ENCODE data around the gene GPC6. TPM values are rescaled to one million over a fixed set of nuclear protein-coding genes. Genes with fewer than 3 reads are reported as not detected.

GPC6 gene
- polyA plus RNA-seq, 1 of the 3 experiments (the other 2 are of a cell fraction): 6.7 TPM

- no peaks in the 10 kb centered on the region for H3K9me3 ChIP-seq
- no peak for TF ChIP-seq MAX (IDR thresholded peaks at IDR 0.05; ENCODE audit: low read depth)
- TF ChIP-seq, protein P1, sequence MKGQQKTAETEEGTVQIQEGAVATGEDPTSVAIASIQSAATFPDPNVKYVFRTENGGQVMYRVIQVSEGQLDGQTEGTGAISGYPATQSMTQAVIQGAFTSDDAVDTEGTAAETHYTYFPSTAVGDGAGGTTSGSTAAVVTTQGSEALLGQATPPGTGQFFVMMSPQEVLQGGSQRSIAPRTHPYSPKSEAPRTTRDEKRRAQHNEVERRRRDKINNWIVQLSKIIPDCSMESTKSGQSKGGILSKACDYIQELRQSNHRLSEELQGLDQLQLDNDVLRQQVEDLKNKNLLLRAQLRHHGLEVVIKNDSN (IDR thresholded peaks at IDR 0.05; ENCODE audit: borderline replicate concordance, low read depth): no peak
- TF ChIP-seq YY1 (IDR thresholded peaks at IDR 0.05; ENCODE audit: low read depth): no peak
- TF ChIP-seq TAF1 (IDR thresholded peaks at IDR 0.05; ENCODE audit: borderline replicate concordance, low read depth, low read length): no peak
- TF ChIP-seq, protein P2, sequence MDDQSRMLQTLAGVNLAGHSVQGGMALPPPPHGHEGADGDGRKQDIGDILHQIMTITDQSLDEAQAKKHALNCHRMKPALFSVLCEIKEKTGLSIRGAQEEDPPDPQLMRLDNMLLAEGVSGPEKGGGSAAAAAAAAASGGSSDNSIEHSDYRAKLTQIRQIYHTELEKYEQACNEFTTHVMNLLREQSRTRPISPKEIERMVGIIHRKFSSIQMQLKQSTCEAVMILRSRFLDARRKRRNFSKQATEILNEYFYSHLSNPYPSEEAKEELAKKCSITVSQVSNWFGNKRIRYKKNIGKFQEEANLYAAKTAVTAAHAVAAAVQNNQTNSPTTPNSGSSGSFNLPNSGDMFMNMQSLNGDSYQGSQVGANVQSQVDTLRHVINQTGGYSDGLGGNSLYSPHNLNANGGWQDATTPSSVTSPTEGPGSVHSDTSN (IDR thresholded peaks at IDR 0.05): no peak
- no peak for TF ChIP-seq FOXM1 (IDR thresholded peaks at IDR 0.05; ENCODE audit: low read depth)
- no peak for TF ChIP-seq RCOR1 (IDR thresholded peaks at IDR 0.05; ENCODE audit: low read length)
- no peak for TF ChIP-seq RFX5 (IDR thresholded peaks at IDR 0.05; ENCODE audit: low read length)
- TF ChIP-seq SMC3 (IDR thresholded peaks at IDR 0.05; ENCODE audit: low read depth, low read length): no peak
- TF ChIP-seq CHD2 (IDR thresholded peaks at IDR 0.05; ENCODE audit: low read length, partially characterized antibody): no peak
- no peak for TF ChIP-seq EZH2phosphoT487 (IDR thresholded peaks at IDR 0.05; ENCODE audit: borderline replicate concordance, low read depth)
- TF ChIP-seq GABPA (IDR thresholded peaks at IDR 0.05; ENCODE audit: low read depth): no peak
- no peak for TF ChIP-seq MXI1 (IDR thresholded peaks at IDR 0.05; ENCODE audit: low read depth, low read length)
- TF ChIP-seq FOSL2 (IDR thresholded peaks at IDR 0.05; ENCODE audit: borderline replicate concordance, low read depth): no peak
- no peak for TF ChIP-seq IRF3 (IDR thresholded peaks at IDR 0.05; ENCODE audit: low read depth, low read length)
- TF ChIP-seq NFIC (IDR thresholded peaks at IDR 0.05; ENCODE audit: borderline replicate concordance): no peak
- TF ChIP-seq ELF1 (IDR thresholded peaks at IDR 0.05): no peak
- no peak for TF ChIP-seq JUND (IDR thresholded peaks at IDR 0.05)
- no peaks in the 10 kb centered on the region for H3K9me2 ChIP-seq
- H3K79me2 ChIP-seq (ENCODE audit: insufficient read depth): no peaks in the 10 kb centered on the region
- DNase-seq: no peak
- no peaks in the 10 kb centered on the region for H3F3A ChIP-seq (replicated peaks; ENCODE audit: insufficient read depth)
- CTCF ChIA-PET: no interaction called here
- H3K4me3 ChIP-seq (ENCODE audit: low read depth in 2 of 2, low read length in 1 of 2): no peak overlapping the region
- no peak overlapping the region for H3K27ac ChIP-seq (ENCODE audit: low read depth in 2 of 2, low read length in 1 of 2)
- H3K9ac ChIP-seq: no peak overlapping the region
- H4K20me1 ChIP-seq (ENCODE audit: insufficient read depth): no peaks in the 10 kb centered on the region
- no peaks in the 10 kb centered on the region for H3K27me3 ChIP-seq (ENCODE audit: insufficient read depth)
- no peaks in the 10 kb centered on the region for H3K36me3 ChIP-seq (replicated peaks in 1 of 2; ENCODE audit: control insufficient read depth in 1 of 2, insufficient read depth in 2 of 2, low read length in 1 of 2)
- POLR2A ChIA-PET: no interaction called here
- H3K4me2 ChIP-seq: no peak overlapping the region
- 86% methylated on average over 3 of the region's 3 CpGs for WGBS (ENCODE audit: low lambda C conversion rate)
- no peak overlapping the region for H2AFZ ChIP-seq (ENCODE audit: low read depth)
- H3K4me1 ChIP-seq (ENCODE audit: control insufficient read depth in 1 of 2, insufficient read depth in 2 of 2, low read depth in 1 of 2, low read length in 1 of 2): no peaks in the 10 kb centered on the region; a peak in 1 of 4 replicates
These were observed 998.1 kb downstream of the GPC6 start for GRCh38 chr13:94224670-94225069.
